GM12801 (cell line): ENCODE measurements around the gene RGP1.

ENCODE experiments used
- TF ChIP-seq, protein P1 (sequence below): IDR thresholded peaks from one replicate; pipeline ENCODE4 v1.5.1; 2011; ENCODE audit warnings: control low read depth; ENCODE audit not compliant: insufficient read length; ENCODE audit errors: extremely low read depth

RGP1 gene

DNA sequence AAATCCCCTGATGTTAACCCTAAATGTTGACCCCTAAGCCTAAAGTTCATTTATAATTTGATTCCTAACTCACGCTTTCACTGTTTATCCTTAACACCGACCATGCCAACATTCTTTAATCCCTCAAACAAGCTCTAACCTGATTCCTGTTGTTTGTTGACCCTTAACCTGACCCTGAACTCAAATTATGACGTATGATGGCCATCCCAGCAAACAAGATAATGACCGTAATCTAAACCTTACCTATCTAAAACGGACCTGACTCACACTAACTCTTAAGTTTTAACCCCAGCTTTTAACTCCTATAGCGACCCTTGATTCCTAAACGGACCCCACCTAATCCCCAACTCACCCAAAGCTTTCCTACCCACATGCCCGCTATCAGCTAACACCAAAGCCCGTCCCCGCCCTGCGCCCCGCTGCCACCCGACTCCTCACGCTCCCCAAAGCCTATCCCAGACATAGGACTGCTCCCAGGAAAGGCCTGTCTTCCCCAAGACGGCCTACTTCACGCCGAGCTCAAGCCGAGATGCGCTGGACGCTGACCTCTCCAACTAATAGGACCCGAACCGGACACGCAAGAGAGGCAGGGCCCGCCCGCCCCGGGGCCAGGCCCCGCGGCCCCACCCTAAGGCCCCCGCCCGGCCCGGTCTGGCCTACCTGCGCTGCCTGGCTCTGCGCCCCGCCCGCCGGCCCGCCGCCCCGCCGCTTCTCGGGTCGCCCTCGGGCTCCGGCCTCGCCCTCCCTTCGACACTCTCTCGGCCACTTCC, 17.5 kb upstream of the RGP1 start:
- TF ChIP-seq, protein P1, sequence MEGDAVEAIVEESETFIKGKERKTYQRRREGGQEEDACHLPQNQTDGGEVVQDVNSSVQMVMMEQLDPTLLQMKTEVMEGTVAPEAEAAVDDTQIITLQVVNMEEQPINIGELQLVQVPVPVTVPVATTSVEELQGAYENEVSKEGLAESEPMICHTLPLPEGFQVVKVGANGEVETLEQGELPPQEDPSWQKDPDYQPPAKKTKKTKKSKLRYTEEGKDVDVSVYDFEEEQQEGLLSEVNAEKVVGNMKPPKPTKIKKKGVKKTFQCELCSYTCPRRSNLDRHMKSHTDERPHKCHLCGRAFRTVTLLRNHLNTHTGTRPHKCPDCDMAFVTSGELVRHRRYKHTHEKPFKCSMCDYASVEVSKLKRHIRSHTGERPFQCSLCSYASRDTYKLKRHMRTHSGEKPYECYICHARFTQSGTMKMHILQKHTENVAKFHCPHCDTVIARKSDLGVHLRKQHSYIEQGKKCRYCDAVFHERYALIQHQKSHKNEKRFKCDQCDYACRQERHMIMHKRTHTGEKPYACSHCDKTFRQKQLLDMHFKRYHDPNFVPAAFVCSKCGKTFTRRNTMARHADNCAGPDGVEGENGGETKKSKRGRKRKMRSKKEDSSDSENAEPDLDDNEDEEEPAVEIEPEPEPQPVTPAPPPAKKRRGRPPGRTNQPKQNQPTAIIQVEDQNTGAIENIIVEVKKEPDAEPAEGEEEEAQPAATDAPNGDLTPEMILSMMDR: no peak

DNA sequence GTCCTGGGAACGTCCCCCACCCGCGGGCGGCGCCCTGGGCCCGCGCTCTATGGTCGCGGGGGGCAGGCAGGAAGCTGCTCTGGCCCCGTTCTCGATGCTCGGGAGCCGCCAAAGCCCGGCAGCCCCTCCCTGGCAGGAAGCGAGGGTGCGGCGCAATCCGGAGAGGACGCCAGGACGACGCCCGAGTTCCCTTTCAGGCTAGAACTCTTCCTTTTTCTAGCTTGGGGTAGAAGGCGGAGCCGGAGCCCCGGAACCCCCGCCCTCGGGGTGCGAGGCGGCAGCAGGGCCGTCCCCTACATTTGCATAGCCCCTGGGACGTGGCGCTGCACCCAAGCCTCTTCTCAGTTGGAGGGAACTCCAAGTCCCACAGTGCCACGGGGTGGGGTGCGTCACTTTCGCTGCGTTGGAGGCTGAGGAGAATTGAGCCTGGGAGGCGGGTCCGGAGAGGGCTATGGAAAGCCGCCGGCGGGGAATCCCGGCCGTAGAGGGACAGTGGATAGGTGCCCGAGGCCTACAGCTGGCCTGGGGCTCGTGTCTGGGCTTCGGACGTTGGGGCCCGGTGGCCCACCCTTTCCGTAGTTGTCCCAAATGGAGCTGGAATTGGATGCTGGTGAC, 16.8 kb upstream of the RGP1 start, which contains the start of the genes CREB3 and TLN1:
CREB3 (plus strand) TSS at position 482 of the 615 bp plus-strand sequence; CDS start at position 589, 107 bp downstream.
TLN1 (minus strand) TSS at position 11 of the 615 bp plus-strand sequence. CDS start 6,501 bp downstream, outside the sequence.
- TF ChIP-seq, protein P1: no peak

DNA sequence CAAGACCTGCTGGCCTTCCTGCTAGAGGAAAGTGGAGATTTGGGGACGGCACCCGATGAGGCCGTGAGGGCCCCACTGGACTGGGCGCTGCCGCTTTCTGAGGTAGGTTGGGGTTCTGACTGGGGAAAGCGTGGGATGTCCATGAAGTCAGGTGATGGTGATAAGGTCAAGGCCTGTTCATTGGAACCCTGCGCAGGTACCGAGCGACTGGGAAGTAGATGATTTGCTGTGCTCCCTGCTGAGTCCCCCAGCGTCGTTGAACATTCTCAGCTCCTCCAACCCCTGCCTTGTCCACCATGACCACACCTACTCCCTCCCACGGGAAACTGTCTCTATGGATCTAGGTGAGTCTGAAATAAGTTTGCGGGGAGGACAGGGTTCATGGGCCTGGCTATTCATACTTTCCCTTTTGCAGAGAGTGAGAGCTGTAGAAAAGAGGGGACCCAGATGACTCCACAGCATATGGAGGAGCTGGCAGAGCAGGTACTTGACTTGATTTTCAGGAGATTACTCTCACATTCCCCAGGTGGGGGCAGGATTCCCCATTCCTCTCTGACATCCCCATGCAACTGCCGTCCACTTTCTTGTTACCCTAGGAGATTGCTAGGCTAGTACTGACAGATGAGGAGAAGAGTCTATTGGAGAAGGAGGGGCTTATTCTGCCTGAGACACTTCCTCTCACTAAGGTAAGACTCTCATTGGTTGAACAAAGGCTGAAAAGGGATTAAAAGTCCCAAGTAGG, 16.1 kb upstream of the RGP1 start:
- TF ChIP-seq, protein P1: no peak

- TF ChIP-seq, protein P1: no peak
These were observed 15.0 kb upstream of the RGP1 start for GRCh38 chr9:35734096-35734495.

GRCh38 chr9:35736201-35736633, 12.9 kb upstream of the RGP1 start:
- TF ChIP-seq, protein P1: peak; percentile 78

- TF ChIP-seq, protein P1: no peak
These were observed 11.9 kb upstream of the RGP1 start for GRCh38 chr9:35737143-35737542.

DNA sequence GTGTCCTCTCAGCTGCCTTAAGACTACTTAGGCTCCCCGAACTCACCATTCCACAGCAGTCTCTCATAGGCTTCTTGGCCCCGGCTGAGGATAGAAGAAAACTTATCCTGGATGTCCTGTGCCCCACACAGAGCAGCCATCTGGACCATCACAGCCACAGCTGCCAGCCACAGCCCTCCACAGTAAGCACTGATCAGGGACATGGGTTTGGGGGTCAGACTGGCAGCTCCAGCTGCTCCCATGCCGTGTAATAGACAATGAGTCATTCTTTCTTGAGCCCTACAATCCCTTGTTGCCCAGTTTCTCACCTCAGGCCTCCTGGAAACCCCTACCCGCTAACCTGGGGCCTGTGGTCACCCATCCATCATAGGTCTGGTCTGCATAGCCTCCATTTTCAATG, 10.9 kb upstream of the RGP1 start:
- TF ChIP-seq, protein P1: no peak
